PC-9 (cell line): ENCODE measurements around the gene CCDC191. TPM values are rescaled to one million over a fixed set of nuclear protein-coding genes. Genes with fewer than 3 reads are reported as not detected.

Experiments used
- BruUV-seq: library from RNA; stranded (reverse); fragments of 400-500 nt; replicated peaks from 2 replicates; lab custom pipeline; 2021; lab: Mats Ljungman, UMichigan
- CTCF ChIA-PET: fragments of 300-600 bp; sonication (Branson Sonifier 250); formaldehyde crosslinking; loops from one replicate; lab custom pipeline; 2022; ENCODE audit warnings: antibody characterized with exemption; lab: Charles Lee
- POLR2A ChIA-PET: fragments of 300-600 bp; sonication (Branson Sonifier 250); formaldehyde crosslinking; loops from one replicate; lab custom pipeline; 2022; ENCODE audit warnings: antibody characterized with exemption; ENCODE audit not compliant: unreplicated experiment; lab: Charles Lee
- DNase-seq, 2 experiments: peaks; one replicate each; pipeline versions ENCODE4 v3.0.0 to v3.0.0-alpha.2; 2015 to 2022; ENCODE audit warnings: mixed read lengths in 1 of 2
- H2AFZ ChIP-seq: fragments of 200-600 bp; sonication (generic); 2 replicates; pipeline ENCODE4 v1.8.1; 2017; ENCODE audit warnings: antibody characterized with exemption
- H3F3A ChIP-seq: fragments of 200-600 bp; sonication (generic); 2 replicates; pipeline ENCODE4 v1.8.1; 2017; ENCODE audit warnings: antibody characterized with exemption, mild to moderate bottlenecking, low read depth; ENCODE audit not compliant: insufficient read depth
- H3K27ac ChIP-seq: fragments of 200-600 bp; sonication (generic); 2 replicates; pipeline ENCODE4 v1.6.1; 2016; ENCODE audit warnings: mixed run types
- H3K27me3 ChIP-seq: fragments of 200-600 bp; sonication (generic); 2 replicates; pipeline ENCODE4 v1.6.1; 2016; ENCODE audit warnings: low read depth, mixed run types; ENCODE audit not compliant: insufficient read depth
- H3K36me3 ChIP-seq: fragments of 200-600 bp; sonication (generic); 2 replicates; pipeline ENCODE4 v1.6.1; 2016; ENCODE audit warnings: low read depth, mixed run types
- H3K4me1 ChIP-seq: fragments of 200-600 bp; sonication (generic); replicated peaks from 2 replicates; pipeline ENCODE4 v1.6.1; 2016; ENCODE audit warnings: mixed run types; ENCODE audit not compliant: insufficient read depth
- H3K4me2 ChIP-seq: fragments of 200-600 bp; sonication (generic); 2 replicates; pipeline ENCODE4 v1.6.1; 2017; ENCODE audit warnings: mixed run types
- H3K4me3 ChIP-seq: fragments of 200-600 bp; sonication (generic); 2 replicates; pipeline ENCODE4 v1.6.1; 2016; ENCODE audit warnings: mixed run types
- H3K79me2 ChIP-seq: fragments of 200-600 bp; sonication (generic); 2 replicates; pipeline ENCODE4 v1.6.1; 2017; ENCODE audit warnings: low read depth, mixed run types
- H3K9me2 ChIP-seq: fragments of 200-600 bp; sonication (generic); 2 replicates; pipeline ENCODE4 v1.8.1; 2017; ENCODE audit warnings: mild to moderate bottlenecking; ENCODE audit not compliant: insufficient read depth
- H3K9me3 ChIP-seq: fragments of 200-600 bp; sonication (generic); 2 replicates; pipeline ENCODE4 v1.8.1; 2016; ENCODE audit warnings: low read depth; ENCODE audit not compliant: insufficient read depth
- H4K20me1 ChIP-seq: fragments of 200-600 bp; sonication (generic); 2 replicates; pipeline ENCODE4 v1.8.1; 2017; ENCODE audit not compliant: insufficient read depth
- CTCF ChIP-seq: fragments of 200-600 bp; sonication (generic); conservative IDR thresholded peaks from 2 replicates; pipeline ENCODE4 v1.6.1; 2017; ENCODE audit warnings: mixed run types, antibody characterized with exemption, mild to moderate bottlenecking, moderate library complexity
- EZH2 ChIP-seq: fragments of 200-600 bp; sonication (generic); IDR thresholded peaks from 2 replicates; pipeline ENCODE4 v1.8.0; 2017; ENCODE audit warnings: antibody characterized with exemption, low read depth
- intact Hi-C: fragments of 100-400 bp; cut with micrococcal nuclease; formaldehyde crosslinking; loops from one replicate; pipeline ENCODE4 v1.10.0; 2022; ENCODE audit not compliant: unreplicated experiment
- total RNA-seq: library from RNA; stranded (reverse); gene quantifications from 2 replicates; pipeline ENCODE4 v1.2.3, GENCODE V29; 2021

CCDC191 gene
- total RNA-seq, 1 experiment from 2014 or later = 11.0 TPM

GRCh38 chr3:114081037-114081436, 24.7 kb upstream of the CCDC191 start:
- Histone ChIP-seq H3K9me3 (no peaks in the 10 kb centered on the region), H3K36me3 (peaks cover 45% of the 10 kb centered on the region; the same call in 1 of the 2 replicates), H3K4me2 (no peak overlapping the region), H3K9me2 (no peaks in the 10 kb centered on the region), H4K20me1 (no peaks in the 10 kb centered on the region), H3K4me1 (no peaks in the 10 kb centered on the region), H2AFZ (no peak overlapping the region), H3K27ac (no peak overlapping the region), H3K4me3 (no peak overlapping the region), H3K27me3 (no peaks in the 10 kb centered on the region), H3F3A (peaks cover 3% of the 10 kb centered on the region; the same call in 1 of the 2 replicates), H3K79me2 (no peaks in the 10 kb centered on the region)
- ChIA-PET POLR2A (no interaction called here), CTCF (no interaction called here)
- BruUV-seq = no TSS peak
- no peak for TF ChIP-seq CTCF
- TF ChIP-seq EZH2 = no peak
- no peak for DNase-seq
- intact Hi-C loops = no loop called here

DNA sequence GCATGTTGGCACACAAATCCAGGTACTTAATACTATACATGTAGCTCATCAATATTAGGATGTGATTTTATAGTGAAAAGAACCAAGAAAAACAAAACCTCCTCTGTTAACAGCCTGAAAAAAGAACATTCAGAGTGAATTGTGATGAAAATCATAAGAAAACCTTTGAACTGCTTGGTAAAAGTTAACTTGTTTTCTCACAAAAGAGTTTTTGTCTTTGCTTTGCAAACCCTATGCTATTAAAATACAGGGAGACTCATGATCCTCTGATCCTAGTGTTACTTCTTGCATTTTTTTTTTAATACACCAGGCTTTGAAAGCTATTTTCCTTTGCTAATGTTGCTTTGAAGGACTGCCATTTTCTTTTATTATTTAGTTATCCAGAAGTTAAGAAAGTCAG, 23.9 kb upstream of the CCDC191 start:
- BruUV-seq = no TSS peak
- POLR2A ChIA-PET = no interaction called here
- no peaks in the 10 kb centered on the region for H3K27me3 ChIP-seq
- H3K4me1 ChIP-seq = no peaks in the 10 kb centered on the region
- no peaks in the 10 kb centered on the region for H4K20me1 ChIP-seq
- H3K27ac ChIP-seq = no peak overlapping the region
- H3K79me2 ChIP-seq = no peaks in the 10 kb centered on the region
- intact Hi-C loops = no loop called here
- TF ChIP-seq EZH2 (no peak), CTCF (no peak)
- H3F3A ChIP-seq = peaks cover 3% of the 10 kb centered on the region; the same call in 1 of the 2 replicates
- peaks cover 43% of the 10 kb centered on the region; the same call in 1 of the 2 replicates for H3K36me3 ChIP-seq
- DNase-seq = no peak
- no peak overlapping the region for H3K4me2 ChIP-seq
- CTCF ChIA-PET = interaction anchor here (0.6 kb wide), 1 partner anchor 78 kb away, joined by 4 read pairs; no protein-coding TSS in a partner anchor
- no peaks in the 10 kb centered on the region for H3K9me2 ChIP-seq
- no peak overlapping the region for H3K4me3 ChIP-seq
- H2AFZ ChIP-seq = no peak overlapping the region
- H3K9me3 ChIP-seq = no peaks in the 10 kb centered on the region

- intact Hi-C loops = no loop called here
- TF ChIP-seq CTCF (no peak), EZH2 (no peak)
- DNase-seq = no peak
- Histone ChIP-seq H2AFZ (no peak overlapping the region), H3K36me3 (peaks cover 46% of the 10 kb centered on the region; the same call in 1 of the 2 replicates), H3K9me3 (no peaks in the 10 kb centered on the region), H3K4me2 (no peak overlapping the region), H3K4me1 (no peaks in the 10 kb centered on the region), H3K9me2 (no peaks in the 10 kb centered on the region), H3K27me3 (no peaks in the 10 kb centered on the region), H3K79me2 (no peaks in the 10 kb centered on the region), H3F3A (peaks cover 3% of the 10 kb centered on the region; the same call in 1 of the 2 replicates), H4K20me1 (no peaks in the 10 kb centered on the region), H3K27ac (no peak overlapping the region), H3K4me3 (no peak overlapping the region)
- no TSS peak for BruUV-seq
- ChIA-PET POLR2A (no interaction called here), CTCF (no interaction called here)
These were observed 23.4 kb upstream of the CCDC191 start for GRCh38 chr3:114079761-114080160.
